ENCODE results near the gene PRR14L.

The PRR14L gene

DNA sequence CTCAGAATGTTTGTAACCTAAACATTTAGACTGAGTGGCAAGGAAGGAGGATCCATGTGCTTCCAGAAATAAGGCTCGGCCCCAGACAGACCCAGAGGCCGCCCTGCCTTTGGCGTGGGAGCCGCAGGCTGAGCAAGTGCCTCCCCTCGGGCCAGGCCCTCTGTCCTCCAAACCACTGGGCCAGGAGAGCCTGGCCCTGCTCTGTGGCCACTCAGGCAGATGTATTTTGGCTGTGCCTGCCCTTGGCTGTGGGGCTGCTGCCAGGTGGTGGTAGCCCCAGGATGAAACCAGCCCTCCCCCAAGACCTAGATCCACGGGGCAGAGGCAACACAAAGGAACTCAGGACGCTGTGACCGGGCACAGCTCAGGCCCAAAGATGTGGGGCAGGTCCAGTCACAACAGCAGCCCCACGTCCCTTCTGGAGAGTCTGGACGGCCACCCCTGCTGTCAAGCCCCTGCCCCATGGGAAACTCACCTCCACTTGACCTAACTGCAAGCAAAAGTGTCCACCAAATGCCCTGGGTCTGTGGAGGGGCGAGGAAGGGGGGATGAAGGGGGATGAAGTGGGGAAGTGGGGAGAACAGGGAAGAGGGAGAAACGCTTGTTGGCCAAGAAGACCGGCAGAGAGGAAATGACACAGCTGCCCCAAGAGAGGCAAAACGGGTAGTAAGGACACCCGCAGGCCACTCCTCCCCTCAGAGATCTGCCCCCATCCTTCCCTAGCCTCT is 111.9 kb downstream of the PRR14L start:
- DNase-seq = no peak

DNA sequence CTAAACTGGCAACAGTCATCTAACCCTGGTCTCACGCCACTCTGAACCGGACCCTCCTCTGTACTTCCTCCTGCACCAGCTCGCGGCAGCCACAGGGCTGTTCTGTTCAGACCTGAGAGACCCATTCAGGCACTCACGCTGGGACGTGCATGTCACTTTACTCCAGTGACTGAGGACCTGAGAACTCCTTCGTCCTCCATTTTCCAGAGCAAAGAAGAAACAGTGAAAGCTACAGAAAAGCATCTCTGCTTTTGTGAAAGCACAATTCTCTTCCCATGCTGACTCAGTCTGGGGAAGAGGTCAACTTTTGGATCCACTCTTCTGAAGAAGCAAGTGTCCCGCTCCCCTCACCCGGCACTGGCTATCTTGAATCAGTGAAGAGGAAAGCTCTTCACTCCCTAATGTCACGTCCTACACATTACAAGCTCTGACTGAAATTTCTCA is 112.5 kb downstream of the PRR14L start:
- no peak for DNase-seq

DNA sequence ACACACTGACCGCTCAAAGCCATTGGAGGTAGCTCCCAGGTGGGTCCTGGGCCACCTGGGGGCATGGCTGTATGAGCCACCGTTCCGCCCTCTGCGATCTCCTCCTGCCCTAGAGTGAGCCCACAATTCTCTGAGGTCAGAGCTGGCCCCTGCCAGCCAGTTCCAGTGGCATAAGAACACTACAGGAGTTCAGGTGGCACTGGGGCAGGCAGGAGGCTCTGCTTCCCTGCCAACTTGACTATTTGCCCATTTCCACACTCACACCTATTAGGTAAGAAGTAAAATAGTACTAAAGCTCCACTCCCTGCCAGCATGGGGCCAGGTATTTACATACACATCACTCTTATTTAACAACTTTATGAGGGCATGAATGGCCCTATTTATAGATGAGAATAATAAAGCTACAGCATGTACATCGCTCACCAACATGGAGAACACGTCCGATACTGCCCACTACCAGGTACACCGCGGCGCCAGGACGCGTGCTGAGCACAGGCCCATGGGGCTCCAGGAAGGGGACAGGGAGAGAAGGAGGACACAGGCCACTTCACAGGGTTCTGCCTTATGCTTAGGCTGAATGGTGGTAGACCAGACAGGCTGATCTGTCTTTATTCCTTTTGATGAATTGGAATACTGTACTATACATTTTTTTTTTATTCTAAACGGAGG is 114.2 kb downstream of the PRR14L start:
- DNase-seq = no peak

- DNase-seq = no peak
Observed at GRCh38 chr22:31631436-31631835, 118.5 kb downstream of the PRR14L start.
